Erythroblast (primary cell): ENCODE measurements around the gene TSPAN9.

ENCODE experiments used
- GATA1 ChIP-seq: IDR thresholded peaks from 2 replicates; pipeline ENCODE4 v1.6.1; 2011; ENCODE audit warnings: low read depth, mild to moderate bottlenecking, control low read depth, low read length, moderate library complexity
- POLR2A ChIP-seq: IDR thresholded peaks from 2 replicates; pipeline ENCODE4 v1.6.1; 2011; ENCODE audit warnings: mild to moderate bottlenecking, low read length

- TF ChIP-seq POLR2A, result no peak
- TF ChIP-seq GATA1, result no peak
These were observed 33.4 kb downstream of the TSPAN9 start for GRCh38 chr12:3110578-3110977.
